Esophagus mucosa (tissue), 1 donor: Measurements from ENCODE around the gene SERBP1. TPM values are rescaled to one million over a fixed set of nuclear protein-coding genes. Genes with fewer than 3 reads are reported as not detected.

Experiments
- ATAC-seq: fragments of 200-7000 bp; cut with Tn5 transposase; one replicate; pipeline ENCODE4 v1.9.1; 2020
- total RNA-seq: library from RNA; stranded (reverse); gene quantifications from one replicate; pipeline ENCODE4 v1.2.4, GENCODE V29; 2023
- donor health status: DM: yes; HTN: yes; CAD: no.

Gene SERBP1
- total RNA-seq, 1 donor from 2014 or later, result 225 TPM

GRCh38 chr1:67405473-67406245 is 24.5 kb downstream of the SERBP1 start:
- ATAC-seq, result no peak

DNA sequence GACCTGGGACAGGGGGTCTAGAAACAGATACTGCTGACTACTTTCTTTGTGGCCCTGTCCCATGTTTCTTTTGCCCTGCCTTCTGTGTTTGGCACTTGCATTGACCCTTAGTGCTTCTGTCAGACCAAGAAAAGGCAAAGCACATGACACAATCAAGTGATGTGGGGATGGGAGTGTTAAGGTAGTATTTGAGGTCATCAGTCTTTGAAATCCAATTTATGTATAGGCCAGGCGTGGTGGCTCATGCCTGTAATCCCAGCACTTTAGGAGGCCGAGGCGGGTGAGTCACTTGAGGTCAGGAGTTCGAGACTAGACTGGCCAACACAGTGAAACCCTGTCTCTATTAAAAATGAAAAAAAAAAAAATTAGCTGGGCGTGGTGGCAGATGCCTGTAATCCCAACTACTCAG is 26.0 kb downstream of the SERBP1 start:
- peak; percentile 68 for ATAC-seq

GRCh38 chr1:67401443-67401842 is 28.8 kb downstream of the SERBP1 start:
- ATAC-seq, result no peak

- ATAC-seq, result peak; percentile 55
Measured at GRCh38 chr1:67400029-67400786, 30.0 kb downstream of the SERBP1 start.

GRCh38 chr1:67399199-67399993 is 30.8 kb downstream of the SERBP1 start:
- ATAC-seq, result no peak

- no peak for ATAC-seq
Measured at GRCh38 chr1:67394548-67394947, 35.7 kb downstream of the SERBP1 start.

- no peak for ATAC-seq
Measured at GRCh38 chr1:67393737-67394136, 36.5 kb downstream of the SERBP1 start.

DNA sequence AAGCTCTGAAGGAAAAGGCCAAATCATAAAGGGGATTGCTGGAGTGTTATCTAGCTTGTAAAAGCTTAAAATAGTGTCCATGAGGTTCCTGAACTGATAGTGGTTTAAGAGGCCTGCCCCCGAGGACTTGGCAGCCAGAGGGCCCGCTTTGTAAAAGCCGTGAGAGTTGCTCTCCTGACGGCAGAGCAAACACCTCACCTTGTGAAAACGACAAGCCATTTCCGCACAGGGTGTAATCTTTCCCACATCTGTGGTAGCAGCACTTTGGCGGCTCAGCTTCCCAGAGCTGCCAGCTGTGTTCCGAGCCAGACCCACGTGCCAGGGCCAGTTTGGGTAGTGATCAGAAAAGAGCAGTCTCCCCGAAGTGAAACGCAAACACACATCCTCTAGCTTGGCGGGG is 37.0 kb downstream of the SERBP1 start:
- peak; percentile 52 for ATAC-seq

GRCh38 chr1:67390041-67390887 is 39.9 kb downstream of the SERBP1 start:
- ATAC-seq, result peak; percentile 81

DNA sequence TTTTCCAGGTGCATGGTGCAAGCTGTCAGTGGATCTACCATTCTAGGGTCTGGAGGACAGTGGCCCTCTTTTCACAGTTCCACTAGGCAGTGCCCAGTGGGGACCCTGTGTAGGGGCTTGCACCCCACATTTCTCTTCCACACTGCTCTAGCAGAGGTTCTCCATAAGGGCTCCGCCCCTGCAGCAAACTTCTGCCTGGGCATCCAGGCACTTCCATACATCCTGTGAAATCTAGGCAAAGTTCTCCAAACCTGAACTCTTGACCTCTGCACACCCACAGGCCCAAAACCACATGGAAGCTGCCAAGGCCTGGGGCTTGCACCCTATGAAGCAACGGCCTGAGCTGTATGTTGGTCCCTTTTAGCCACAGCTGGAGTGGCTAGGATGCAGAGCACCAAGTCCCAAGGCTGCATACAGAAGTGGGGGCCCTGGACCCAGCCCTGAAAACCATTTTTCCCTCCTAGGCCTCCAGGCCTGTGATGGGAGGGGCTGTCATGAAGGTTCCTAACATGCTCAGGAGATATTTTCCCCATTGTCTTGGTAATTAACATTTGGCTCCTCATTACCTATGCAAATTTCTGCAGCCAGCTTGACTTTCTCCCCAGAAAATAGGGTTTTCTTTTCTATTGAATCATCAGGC is 46.1 kb downstream of the SERBP1 start:
- no peak for ATAC-seq

DNA sequence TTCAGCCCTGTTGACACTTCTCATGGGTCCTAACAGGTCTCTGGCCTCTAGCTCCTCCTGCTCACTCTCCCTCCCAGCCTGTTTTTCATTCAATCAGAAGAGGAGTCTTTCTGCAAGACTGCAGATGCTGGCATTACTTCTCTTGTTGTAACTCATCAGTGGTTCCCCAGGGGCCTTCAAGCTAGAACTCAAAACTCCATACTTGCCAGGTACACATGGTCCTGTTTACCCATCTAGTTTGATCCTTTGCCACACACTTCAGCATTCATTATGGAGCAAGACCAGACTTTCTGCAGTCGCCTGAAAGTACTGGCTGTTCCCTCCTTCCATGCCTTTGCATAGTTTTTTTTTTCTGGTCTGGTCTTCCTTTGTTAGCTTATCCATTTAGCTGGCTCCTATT is 47.9 kb downstream of the SERBP1 start:
- ATAC-seq, result no peak

DNA sequence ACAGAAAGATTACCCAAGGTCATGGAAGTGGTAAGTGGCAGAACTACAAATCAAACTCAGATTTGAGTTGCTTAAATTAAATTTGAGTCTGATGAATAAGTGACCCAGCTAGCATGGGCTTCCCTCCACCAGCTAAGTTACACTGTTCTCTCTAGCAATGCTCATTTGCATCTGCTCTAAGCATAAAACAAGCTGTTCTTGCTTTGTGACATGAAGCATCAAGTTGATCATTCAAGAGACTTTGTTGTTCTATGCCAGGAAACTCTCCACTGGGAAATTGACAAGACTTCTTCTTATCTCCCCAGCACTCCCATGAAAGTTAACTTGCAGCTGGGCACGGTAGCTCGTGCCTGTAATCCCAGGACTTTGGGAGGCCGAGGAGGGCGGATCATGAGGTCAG is 49.0 kb downstream of the SERBP1 start:
- ATAC-seq, result no peak

DNA sequence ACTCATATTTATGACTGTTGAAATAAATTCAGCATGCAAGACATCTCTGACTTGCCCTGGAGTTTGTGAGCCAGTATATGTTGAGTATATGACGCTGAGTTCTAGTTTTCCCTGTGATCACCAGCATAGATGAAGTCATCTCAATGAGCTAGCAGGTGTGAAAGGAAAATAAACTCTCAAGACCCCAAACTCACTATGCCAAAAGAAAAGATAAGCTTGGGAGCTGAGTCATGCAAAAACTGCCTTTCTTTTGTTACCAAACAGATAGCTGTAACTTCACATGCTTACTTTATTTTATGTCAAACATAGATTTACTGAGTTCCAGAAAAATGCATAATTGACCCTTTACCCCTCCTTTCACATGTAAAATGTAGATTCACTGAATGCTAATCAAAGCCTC is 52.9 kb downstream of the SERBP1 start:
- no peak for ATAC-seq

- ATAC-seq, result peak; percentile 82
Measured at GRCh38 chr1:67376381-67376780, 53.8 kb downstream of the SERBP1 start.

GRCh38 chr1:67372898-67373297 is 57.3 kb downstream of the SERBP1 start:
- no peak for ATAC-seq

DNA sequence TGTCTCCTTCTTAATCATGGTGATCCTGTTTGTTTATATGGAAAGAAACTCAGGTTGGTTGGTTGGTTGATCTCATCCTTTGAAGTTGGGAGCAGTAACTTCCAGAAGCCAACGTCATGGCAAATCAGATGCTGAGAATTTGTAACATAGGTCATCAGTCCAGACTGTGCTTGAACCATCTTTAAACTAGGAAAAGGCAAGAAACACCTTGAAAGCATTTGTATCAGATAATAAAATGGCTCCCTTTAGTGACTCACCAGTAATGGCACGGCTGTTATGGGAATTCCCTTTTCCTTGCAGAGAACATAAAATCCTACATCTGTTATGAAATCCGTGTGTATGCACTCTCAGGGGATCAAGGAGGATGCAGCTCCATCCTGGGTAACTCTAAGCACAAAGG is 58.1 kb downstream of the SERBP1 start:
- ATAC-seq, result peak; percentile 21

GRCh38 chr1:67371681-67372080 is 58.5 kb downstream of the SERBP1 start:
- no peak for ATAC-seq

- no peak for ATAC-seq
Measured at GRCh38 chr1:67371043-67371442, 59.2 kb downstream of the SERBP1 start.

DNA sequence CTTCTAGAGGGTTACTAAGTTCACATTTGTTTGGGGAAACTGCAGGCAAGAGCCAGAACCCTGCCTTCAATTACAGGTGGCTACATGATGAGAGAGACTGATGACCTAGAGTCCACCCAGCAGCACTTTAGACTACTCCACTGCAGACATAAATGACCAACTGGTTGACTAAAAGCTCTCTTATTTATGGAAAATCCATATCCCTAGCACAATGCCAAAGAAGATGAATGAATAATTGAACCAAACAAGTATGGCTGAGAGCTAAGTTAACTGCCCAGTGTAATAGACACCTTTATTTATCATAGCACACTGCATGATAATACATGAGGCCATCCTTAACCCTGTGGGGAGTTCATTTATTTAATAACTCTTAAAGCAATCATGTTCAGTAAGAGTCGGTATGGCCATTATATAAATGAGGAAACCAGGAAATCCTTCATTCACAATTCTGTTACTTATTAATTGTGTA is 62.1 kb downstream of the SERBP1 start:
- no peak for ATAC-seq

DNA sequence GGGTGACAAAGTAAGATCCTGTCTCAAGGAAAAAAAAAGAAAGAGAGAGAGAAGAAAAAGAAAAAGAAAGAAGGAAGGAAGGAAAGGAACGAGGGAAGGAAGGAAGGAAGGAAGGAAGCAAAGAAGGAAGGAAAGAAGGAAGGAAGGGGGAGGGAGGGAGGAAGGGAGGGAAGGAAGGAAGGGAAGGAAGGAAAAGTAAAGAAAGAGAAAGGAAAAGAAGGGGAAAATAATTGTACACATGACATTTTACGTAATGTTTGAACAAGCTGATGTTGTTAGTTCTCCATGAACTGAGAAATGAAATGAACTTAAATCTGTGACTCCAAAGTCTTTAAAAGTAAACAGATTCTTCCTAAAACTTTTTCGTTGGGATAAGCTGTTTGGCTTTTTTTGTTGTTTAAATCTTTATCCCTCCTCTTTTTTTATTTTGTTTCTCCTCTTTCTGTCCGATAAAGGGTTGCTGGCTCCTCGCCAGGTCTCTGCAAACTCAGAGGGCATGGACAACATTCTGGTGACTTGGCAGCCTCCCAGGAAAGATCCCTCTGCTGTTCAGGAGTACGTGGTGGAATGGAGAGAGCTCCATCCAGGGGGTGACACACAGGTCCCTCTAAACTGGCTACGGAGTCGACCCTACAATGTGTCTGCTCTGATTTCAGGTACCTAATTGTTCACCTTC is 62.7 kb downstream of the SERBP1 start:
- ATAC-seq, result no peak

GRCh38 chr1:67361641-67362040 is 68.6 kb downstream of the SERBP1 start:
- ATAC-seq, result no peak
